Tibial nerve (tissue), 4 donors: ENCODE data around the gene AKAP6.

Experiments used
- EP300 ChIP-seq, 2 donors: sonication (generic); formaldehyde crosslinking; IDR thresholded peaks; one replicate each; pipeline ENCODE4 v1.6.1; 2017; ENCODE audit warnings: antibody characterized with exemption in 2 of 2, mild to moderate bottlenecking in 1 of 2
- TF ChIP-seq, protein P1 (sequence below), 5 experiments: fragments of 200-600 bp in 3 of 5; fragments of 450-650 bp in 2 of 5; sonication (generic) in 3 of 5; IDR thresholded peaks; one replicate each; pipeline ENCODE4 v1.5.1; 2016 to 2019; ENCODE audit warnings: antibody characterized with exemption in 5 of 5, mild to moderate bottlenecking in 3 of 5, moderate library complexity in 2 of 5

- TF ChIP-seq, protein P1, sequence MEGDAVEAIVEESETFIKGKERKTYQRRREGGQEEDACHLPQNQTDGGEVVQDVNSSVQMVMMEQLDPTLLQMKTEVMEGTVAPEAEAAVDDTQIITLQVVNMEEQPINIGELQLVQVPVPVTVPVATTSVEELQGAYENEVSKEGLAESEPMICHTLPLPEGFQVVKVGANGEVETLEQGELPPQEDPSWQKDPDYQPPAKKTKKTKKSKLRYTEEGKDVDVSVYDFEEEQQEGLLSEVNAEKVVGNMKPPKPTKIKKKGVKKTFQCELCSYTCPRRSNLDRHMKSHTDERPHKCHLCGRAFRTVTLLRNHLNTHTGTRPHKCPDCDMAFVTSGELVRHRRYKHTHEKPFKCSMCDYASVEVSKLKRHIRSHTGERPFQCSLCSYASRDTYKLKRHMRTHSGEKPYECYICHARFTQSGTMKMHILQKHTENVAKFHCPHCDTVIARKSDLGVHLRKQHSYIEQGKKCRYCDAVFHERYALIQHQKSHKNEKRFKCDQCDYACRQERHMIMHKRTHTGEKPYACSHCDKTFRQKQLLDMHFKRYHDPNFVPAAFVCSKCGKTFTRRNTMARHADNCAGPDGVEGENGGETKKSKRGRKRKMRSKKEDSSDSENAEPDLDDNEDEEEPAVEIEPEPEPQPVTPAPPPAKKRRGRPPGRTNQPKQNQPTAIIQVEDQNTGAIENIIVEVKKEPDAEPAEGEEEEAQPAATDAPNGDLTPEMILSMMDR (IDR thresholded peaks at IDR 0.05): no peak
- TF ChIP-seq EP300 (IDR thresholded peaks at IDR 0.05): no peak
Observed at GRCh38 chr14:32823706-32824105, 494.6 kb downstream of the AKAP6 start.
